DMS79 treated with DMSO at 0.1 percent for 48 hours (cell line): Measurements from ENCODE around the gene RETREG1.
A peak's percentile ranks its signal among the peaks of the same experiment; 100 is the strongest.
"Not testable (repeated sequence)": the region's sequence is repeated elsewhere in the genome, so short reads cannot be mapped to it uniquely, and the experiment has no call there.

Experiments
- DNase-seq: peaks from one replicate; lab custom pipeline; 2025; lab: John Stamatoyannopoulos, UW

Gene RETREG1, protein sequence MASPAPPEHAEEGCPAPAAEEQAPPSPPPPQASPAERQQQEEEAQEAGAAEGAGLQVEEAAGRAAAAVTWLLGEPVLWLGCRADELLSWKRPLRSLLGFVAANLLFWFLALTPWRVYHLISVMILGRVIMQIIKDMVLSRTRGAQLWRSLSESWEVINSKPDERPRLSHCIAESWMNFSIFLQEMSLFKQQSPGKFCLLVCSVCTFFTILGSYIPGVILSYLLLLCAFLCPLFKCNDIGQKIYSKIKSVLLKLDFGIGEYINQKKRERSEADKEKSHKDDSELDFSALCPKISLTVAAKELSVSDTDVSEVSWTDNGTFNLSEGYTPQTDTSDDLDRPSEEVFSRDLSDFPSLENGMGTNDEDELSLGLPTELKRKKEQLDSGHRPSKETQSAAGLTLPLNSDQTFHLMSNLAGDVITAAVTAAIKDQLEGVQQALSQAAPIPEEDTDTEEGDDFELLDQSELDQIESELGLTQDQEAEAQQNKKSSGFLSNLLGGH

DNA sequence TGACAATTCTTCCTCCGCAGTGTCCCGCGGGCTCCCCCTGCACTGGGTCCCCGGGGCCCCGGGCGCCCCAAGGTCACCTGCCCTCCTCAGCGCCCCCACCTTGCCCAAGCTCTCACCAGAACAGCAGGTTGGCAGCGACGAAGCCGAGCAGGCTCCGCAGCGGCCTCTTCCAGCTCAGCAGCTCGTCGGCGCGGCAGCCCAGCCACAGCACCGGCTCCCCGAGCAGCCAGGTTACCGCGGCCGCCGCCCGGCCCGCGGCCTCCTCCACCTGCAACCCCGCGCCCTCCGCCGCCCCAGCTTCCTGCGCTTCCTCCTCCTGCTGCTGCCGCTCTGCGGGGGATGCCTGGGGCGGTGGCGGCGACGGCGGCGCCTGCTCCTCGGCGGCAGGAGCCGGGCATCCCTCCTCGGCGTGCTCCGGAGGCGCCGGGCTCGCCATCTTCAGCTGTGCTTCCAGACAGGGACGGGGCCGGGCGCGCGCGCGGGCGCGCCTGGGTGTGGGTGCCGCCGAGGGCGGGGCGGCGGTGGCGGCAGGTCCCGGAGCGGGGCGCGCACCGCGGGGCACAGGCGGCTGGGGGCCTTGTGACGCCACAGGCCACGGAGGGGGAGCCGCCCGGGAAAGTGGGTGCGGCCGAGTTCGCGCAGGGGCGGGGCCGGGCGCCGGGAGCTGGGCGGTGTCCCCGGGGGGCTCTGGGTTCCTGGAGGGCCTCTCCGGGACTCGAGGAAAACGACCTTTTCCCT, at the start of gene RETREG1:
TSS of gene RETREG1 (minus strand) at position 462 of the 738 bp plus-strand sequence. CDS start at position 436, 26 bp downstream.
- peak; percentile 28 for DNase-seq

DNA sequence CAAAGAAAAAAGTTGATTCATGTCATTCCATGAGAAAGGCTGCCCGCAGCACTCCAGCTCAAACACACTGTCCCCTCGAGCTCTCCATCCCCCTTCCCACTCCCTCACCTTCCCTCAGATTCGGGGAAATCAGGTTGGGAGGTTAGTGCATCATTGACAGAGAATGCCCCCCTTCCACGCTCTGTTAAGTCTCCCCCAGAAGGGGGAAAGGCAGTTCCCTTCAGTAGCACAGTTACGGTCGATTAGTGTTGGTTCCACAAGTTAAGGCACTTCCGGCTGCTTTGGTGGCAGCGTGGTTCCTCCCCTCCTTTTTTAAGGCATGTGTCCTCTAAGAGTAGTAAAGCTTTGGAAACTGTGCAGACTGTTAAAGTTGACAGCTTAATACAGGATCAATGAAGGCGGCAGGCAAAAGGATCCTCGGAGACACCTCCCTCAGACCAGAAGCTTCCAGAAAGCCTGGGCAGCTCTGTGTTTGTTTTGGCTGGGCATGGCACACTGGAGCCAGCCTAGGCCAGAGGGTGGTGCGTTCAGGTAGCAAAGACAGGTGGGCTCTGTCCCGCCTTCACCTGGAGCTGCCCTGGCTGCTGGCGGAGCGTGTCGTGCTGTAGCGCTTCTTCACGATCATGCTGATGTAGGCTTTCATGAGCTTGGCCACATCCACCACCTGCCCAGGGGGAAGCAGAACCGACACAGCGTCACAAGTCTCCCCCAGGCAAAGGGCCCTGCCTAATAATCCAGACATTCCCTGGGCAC, 49.5 kb upstream of the RETREG1 start:
- DNase-seq: peak; percentile 34

DNA sequence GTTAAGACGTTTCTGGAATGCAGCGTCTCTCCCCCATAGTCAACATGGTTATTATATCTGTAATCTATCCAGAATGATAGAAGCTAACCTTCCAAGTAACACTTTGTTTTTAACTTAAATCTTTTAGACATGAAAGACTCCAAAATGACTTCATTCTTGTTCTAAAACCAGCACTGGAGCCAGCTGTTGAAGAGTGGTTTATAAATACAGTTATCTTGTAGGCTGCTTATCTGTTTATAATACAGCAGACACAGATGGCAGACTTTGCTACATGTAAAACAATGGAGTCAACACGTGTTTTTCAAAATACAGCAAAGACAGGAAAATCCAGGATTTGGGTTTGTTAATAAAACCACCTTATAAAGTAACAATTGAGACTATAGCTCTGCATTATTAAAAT, 48.8 kb upstream of the RETREG1 start:
- no peak for DNase-seq

DNA sequence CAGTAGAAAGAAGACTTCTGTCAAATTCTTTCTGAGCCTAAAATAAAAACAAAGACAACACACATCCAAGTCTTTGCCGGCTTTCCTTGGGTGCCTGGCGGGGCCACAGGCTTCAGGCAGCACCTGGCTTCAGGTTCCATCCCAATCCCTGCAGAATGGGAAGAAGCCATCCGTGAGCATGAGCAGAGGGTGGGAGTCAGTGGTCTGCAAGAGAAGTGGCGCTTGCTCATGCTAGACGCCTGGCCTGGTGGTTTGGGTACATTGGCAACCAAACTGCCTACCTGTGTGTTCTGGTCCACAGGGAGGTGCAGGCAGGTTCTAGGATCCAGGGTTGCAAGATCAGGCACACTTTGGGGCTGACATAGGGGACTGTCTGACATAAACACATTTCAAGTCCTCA, 47.6 kb upstream of the RETREG1 start:
- no peak for DNase-seq

DNA sequence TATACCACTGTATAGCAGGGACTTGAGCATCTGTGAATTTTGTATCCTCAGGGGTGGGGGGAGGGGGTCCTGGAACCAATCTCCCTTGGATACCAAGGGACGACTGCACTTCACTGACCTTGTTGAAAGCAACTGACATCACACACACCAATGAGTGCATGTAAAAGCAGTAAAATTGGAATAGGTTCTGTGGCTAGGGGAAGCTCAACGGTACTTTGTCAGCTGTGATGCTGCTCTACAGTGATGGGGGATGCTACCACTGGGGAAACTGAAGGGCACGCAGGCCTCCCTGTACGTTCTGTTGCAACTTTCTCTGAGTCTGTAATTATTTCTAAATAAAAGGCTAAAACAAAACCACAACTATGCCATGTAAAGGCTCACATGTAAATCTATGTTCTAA, 47.0 kb upstream of the RETREG1 start:
- no peak for DNase-seq

DNA sequence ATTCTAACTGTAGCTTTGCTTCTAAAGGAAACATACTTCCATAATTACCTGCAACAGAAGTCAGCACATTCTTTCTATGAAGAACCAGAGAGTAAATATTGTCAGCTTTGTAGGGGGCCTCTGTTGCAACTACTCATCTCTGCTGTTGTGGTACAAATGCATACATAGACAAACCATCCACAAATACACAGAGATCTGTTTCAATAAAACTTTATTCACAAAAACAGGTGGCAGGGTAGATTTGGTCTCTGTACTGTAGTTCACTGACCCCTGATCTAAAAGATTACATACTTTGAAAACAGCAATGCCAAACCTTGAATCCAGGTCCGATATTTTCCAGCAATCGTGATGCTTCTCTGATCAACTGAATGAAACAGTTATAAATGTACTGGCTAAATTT, 44.9 kb upstream of the RETREG1 start:
- DNase-seq: no peak

DNA sequence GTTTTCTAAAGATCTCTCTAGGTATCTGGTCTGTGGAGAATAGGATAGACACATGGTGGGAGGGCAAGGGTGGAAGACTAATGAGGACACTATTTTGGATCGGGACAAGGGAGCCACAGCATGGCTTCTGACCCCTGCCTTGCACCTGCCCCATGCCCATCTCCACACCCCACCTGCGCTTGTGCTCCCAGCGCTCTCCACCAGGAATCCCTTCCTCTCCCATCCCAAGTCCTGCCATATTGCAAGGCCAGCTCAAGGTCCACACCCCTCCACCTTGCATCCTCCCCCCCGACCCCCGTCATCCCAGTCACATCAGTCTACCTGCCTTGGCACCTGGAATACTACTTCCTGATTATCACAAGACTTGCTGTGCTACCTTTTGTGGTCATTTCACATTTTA, 44.2 kb upstream of the RETREG1 start:
- no peak for DNase-seq

DNA sequence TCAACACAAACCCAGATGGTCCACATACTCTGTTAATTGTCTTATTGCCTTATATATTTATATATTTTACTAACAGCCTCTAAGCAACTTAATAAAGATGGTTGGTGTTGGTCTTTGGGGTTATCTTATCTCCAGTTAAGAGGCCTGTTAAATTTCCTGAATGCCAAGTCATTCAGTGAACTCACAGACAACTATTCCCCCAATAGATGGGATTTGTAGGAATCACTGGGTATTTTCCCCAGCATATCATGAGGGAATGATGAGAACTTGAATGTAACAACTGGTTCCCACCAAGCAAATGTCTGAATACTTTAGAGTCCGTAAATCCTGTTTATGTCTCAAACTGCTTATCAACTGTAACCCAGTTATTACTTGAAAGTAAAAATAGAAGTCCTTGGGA, 42.7 kb upstream of the RETREG1 start:
- DNase-seq: no peak

DNA sequence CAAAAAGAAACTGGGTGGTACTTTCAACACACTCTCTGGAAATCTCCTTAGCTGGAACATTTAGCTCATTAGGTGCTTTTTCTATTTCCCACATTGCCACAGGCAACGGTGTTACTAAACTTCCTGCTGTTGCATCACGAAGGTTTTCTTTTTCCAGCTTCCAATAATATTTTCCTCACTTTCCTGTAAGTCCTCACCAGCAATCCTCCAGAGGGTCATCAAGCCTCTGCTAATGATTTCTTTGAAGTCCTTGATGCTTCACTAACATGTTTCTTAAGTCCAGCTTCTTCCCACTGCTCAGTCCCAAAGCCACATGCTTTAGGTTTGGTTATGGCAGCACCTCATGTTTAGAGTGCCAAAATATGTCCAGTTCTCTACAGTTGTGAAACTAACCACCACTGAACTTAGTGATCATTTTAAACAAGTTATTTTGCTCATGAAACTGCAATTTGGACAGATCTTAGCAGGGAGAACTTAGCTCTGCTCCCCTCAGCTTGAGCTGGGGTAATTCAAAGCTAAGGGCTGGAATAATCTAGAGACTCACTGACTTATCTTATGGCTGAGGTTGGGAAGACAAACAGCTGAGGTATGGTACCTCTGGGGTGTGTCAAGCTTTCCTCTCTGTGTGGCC, 39.9 kb upstream of the RETREG1 start:
- DNase-seq: no peak

DNA sequence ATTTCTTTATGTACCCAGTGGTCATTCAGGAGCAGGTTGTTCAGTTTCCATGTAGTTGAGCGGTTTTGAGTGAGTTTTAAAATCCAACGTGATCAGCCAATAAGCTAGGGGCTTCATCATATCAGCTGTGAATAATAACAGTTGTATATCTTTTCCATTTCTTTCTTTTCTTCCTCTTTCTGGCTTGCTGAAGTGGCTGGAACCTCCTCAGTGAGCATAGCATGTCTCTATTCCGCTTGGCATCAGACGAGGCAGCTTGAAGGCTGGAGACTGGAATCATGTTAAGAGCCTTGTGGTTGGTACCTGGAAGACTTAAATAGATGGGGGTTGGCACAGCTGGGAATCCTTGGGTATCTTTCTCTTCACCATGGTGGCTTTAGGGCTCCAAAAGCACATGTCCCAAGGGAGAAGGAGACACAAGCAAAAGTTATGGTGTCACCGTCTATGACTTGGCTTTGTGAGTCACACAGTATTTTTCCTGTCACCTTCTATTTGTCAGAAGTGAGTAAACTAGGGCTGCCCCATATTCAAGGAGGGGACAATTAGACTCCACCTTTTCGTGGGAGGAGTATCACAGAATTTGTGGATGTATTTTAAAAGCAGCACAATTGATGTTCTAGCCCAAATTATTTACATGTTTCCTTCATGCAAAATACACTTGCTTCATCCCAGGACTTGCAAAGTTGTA, 38.0 kb upstream of the RETREG1 start:
- DNase-seq: no peak

DNA sequence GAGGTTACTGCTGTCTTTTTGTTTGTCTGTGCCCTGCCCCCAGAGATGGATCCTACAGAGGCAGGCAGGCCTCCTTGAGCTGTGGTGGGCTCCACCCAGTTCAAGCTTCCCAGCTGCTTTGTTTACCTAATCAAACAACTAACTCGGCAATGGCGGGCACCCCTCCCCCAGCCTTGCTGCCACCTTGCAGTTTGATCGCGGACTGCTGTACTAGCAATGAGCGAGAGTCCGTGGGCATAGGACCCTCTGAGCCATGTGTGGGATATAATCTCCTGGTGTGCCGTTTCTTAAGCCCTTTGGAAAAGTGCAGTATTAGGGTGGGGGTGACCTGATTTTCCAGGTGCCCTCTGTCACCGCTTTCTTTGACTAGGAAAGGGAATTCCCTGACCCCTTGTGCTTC, 31.9 kb upstream of the RETREG1 start:
- DNase-seq: not testable (repeated sequence)

DNA sequence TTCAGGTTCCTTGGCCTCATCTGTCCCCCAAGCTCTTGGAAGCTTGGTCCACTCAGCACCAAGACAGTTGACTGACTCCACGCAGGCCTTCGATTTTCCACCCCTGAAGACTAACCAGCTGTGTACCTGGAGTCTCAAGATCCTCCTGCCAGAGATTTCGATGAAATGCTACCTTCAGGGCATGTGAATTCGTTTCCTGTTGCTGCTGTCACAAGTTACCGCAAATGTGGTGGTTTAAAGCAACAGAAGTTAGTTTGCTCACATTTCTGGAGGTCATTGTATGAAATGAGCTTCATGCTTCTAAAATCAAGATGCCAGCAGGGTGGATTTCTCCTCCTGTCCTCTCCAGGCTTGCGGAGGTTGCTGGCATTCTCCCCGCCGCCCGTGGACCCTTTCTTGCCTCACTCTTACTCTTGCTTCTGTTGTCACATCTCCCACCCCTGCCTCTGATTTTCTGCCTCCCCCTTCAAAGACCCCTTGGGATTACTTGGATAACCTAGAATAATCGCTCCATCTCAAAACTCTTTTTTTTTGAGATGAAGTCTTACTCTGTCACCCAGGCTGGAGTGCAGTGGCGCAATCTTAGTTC, 27.6 kb upstream of the RETREG1 start:
- DNase-seq: no peak

DNA sequence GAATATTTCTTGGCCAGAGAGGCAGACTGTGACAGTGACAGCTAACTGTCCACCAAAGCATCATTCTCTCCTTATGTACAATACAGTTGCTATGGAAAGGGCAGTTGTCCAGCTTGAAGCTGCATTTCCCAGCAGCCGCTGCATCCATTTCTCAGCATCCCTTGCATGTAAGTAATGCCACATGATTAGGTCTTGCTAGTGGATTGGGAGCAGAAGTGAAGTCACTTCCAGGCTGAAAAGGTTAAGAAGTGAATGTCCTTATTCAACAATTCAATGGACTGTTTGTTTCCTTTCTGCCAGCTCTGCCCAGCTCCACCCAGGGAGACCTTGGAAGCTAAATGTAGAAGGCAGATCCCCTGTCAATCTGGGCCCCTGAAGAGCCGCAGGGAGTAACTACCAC, 26.1 kb upstream of the RETREG1 start:
- no peak for DNase-seq

DNA sequence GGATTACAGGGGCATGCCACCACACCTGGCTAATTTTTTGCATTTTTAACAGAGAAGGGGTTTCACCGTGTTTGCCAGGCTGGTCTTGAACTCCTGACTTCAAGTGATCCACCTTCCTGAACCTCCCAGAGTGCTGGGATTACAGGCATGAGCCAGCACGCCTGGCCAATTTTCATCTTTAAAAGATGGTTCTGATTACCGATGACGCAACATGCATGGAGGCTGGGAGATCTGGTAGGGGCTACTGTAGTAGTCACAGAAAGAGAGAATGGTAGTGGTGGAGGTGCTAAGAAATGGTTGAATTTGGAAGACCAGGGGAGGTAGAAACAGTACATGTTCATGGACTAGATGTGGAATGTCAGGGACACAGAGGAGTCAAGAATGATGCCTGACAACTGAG, 22.4 kb upstream of the RETREG1 start:
- DNase-seq: no peak

DNA sequence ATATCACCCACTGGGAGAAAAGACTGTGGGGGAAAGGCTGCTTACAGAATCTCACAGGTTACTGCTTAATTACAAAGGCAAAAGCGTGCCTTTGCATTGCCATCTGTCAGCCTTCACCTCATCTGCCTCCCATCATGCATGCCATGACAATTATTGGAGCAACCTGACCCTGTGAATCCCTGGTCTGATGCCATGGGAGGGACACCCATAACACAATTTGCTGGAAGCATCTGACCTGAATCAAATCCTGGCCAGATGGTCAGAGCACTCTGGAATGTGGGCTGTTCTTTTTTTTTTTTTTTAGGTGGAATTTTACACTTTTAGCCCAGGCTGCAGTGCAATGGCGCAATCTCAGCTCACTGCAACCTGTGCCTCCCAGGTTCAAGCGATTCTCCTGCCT, 11.6 kb upstream of the RETREG1 start:
- DNase-seq: no peak

DNA sequence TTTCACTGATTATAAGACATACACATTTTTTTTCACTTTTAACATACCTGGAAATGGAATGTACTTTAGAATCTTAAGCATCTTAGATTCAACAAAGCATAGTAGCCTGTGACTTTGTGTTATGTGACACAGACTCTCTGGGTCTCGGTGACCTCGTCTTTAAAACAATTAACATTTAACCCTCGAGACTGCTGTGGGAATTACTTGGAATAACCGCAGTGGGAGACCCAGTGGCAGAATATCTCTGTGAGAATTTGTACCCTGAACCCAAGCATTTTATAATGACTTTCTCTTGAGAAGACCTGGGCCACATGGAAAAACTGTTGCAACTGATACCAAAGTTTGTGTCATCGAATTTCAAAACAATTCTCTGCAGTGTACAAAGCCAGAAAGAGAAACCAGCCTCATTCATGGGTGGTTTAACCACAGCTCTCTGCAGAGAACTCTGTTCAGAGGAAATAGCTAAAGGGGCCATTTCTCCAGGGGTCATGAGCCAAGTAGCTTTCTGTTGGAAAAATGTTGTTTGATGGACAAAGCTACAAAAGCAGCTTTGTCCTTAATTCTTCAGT, 10.0 kb upstream of the RETREG1 start:
- DNase-seq: no peak

DNA sequence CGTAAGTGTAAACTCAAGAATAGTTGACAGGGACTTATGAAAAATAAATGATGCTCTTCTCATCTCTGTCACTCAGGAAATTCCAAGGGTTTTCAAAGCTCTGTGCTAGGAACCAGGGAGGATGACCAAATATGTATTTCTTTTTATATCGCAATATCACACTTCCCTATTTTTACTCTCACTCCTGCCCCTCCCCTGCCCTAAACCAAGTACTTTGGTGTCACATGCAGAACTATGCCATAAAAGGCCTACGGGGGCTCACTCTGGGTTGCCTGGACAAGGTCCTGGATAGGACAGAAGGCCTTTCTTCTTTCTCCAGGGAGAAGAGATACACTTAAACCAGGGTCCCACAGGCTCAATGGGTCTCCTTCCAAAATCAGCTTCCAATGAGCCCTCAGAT, 8.3 kb upstream of the RETREG1 start:
- no peak for DNase-seq

DNA sequence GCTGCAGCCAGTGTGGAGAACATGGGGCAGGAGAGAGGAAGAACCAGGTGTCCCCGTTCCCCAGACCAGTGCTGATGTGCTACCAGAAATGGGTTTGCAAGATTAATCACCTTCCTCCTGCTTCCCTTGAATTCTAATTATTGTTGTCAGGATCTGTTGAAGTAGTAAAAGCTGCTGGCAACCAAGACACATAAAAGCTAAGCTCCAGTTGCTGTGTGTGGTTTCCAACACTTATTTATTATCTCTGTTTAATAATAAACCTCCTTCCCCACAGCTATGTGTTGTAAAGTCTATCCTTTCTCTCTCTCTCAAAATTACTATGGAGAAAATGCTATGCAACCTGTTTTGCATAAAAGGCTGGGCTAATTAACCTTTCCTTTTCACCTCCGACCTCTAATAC, 2.3 kb upstream of the RETREG1 start:
- DNase-seq: no peak

DNA sequence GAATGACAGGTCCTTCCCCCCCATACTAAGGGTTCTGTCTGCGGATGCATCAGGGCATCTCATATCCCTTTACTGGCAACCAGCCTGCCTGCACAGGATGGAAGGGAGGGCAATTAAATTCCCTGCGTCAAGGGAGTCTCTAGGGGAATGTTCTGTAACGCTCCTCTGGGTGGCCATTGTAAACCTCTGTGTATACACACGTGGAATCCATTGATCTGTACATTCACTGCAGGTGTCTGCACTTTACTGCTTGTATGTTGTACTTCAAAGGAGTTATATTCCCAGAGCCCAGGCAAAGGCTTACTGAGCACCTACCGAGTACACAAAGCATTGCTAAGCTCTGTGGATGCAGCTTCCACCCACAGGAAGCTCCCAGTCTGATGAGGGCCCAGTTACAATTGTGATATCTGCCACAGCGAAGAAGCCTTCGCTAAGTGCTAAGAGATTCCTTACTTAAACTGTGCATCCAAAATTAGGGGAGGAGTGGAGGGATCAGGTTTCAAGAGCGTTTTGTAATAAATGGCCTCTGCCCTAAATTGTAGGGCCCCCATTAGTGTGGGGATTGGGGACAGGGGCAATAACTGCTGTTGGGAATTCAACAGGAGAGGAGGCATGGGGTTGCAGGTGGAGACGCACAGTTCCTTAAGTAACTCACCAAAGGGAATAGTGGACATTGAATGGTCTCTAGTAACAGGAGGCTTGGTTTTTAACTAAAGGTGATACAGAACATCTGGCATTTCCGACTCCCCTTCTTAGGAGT, 1.5 kb upstream of the RETREG1 start:
- DNase-seq: no peak
